ENCODE results near the gene LOX.

The LOX gene

GRCh38 chr5:122073018-122073417, 5.0 kb downstream of the LOX start:
- Histone ChIP-seq H2AFZ (ENCODE audit: low read depth) (no peak overlapping the region), H3K9ac (no peak overlapping the region), H3K79me2 (ENCODE audit: insufficient read depth, low read depth) (no peaks in the 10 kb centered on the region), H4K20me1 (ENCODE audit: insufficient read depth) (no peaks in the 10 kb centered on the region), H3K4me3 (IDR thresholded peaks at IDR 0.05; ENCODE audit: insufficient read depth, low read depth, low read length) (no peak overlapping the region), H3K36me3 (ENCODE audit: insufficient read depth) (no peaks in the 10 kb centered on the region), H3K4me1 (ENCODE audit: low read depth, poor library complexity, severe bottlenecking) (peaks cover 4% of the 10 kb centered on the region), H3K27ac (no peak overlapping the region), H3K4me2 (no peak overlapping the region), H3K27me3 (ENCODE audit: insufficient read depth, low read depth) (no peaks in the 10 kb centered on the region)
- TF ChIP-seq CTCF (conservative IDR thresholded peaks at IDR 0.05; ENCODE audit: low read depth, low read length): no peak

DNA sequence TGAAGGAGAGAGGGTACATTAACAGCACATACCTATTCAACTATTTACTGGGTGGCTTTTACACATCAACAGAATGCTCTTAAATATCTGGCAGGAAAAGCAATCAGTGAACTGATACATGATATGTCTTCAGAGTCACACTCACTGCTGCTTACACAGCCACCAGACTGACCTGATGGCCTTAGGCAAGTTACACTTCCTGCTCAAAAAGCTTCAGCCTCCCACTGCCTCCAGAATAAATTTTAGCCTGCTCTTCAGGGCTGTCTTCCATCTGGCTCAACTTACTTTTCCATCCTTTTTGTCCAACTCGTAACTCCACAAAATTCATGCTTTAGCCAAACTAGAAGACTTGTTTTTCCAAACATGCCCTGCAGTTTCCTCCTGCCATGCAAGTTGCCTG, 10.7 kb downstream of the LOX start:
- Histone ChIP-seq H3K27me3 (ENCODE audit: insufficient read depth, low read depth) (no peaks in the 10 kb centered on the region), H3K36me3 (ENCODE audit: insufficient read depth) (no peaks in the 10 kb centered on the region), H3K9ac (no peak overlapping the region), H3K79me2 (ENCODE audit: insufficient read depth, low read depth) (no peaks in the 10 kb centered on the region), H4K20me1 (ENCODE audit: insufficient read depth) (no peaks in the 10 kb centered on the region), H3K4me1 (ENCODE audit: low read depth, poor library complexity, severe bottlenecking) (no peaks in the 10 kb centered on the region), H2AFZ (ENCODE audit: low read depth) (no peak overlapping the region), H3K4me2 (no peak overlapping the region), H3K4me3 (IDR thresholded peaks at IDR 0.05; ENCODE audit: insufficient read depth, low read depth, low read length) (no peak overlapping the region), H3K27ac (no peak overlapping the region)
- no peak for TF ChIP-seq CTCF (conservative IDR thresholded peaks at IDR 0.05; ENCODE audit: low read depth, low read length)

DNA sequence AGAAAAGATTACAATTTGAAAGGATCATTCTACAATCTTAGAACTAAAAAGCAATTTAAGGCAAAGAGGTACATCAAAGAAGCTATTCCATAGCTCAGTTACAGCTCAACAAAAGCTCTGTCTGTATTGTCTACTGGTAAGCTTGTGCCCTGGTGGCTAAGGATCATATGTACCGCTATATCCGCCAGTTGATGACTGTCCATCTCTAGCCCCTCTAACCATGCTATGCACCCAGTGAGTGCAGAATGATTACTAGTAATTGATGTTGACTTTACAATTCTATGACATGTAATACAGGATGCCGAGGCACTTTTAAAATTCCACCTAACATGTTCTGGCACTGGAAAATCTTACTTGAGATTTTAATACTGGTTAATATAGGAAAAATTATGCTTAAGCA, 13.1 kb downstream of the LOX start:
- Histone ChIP-seq H3K4me1 (ENCODE audit: low read depth, poor library complexity, severe bottlenecking) (no peaks in the 10 kb centered on the region), H3K36me3 (ENCODE audit: insufficient read depth) (no peaks in the 10 kb centered on the region), H3K4me2 (no peak overlapping the region), H3K79me2 (ENCODE audit: insufficient read depth, low read depth) (no peaks in the 10 kb centered on the region), H3K9ac (no peak overlapping the region), H4K20me1 (ENCODE audit: insufficient read depth) (no peaks in the 10 kb centered on the region), H3K4me3 (IDR thresholded peaks at IDR 0.05; ENCODE audit: insufficient read depth, low read depth, low read length) (no peak overlapping the region), H3K27me3 (ENCODE audit: insufficient read depth, low read depth) (no peaks in the 10 kb centered on the region), H3K27ac (no peak overlapping the region), H2AFZ (ENCODE audit: low read depth) (no peak overlapping the region)
- no peak for TF ChIP-seq CTCF (conservative IDR thresholded peaks at IDR 0.05; ENCODE audit: low read depth, low read length)

- Histone ChIP-seq H4K20me1 (ENCODE audit: insufficient read depth) (no peaks in the 10 kb centered on the region), H3K4me1 (ENCODE audit: low read depth, poor library complexity, severe bottlenecking) (no peaks in the 10 kb centered on the region), H3K27me3 (ENCODE audit: insufficient read depth, low read depth) (no peaks in the 10 kb centered on the region), H3K36me3 (ENCODE audit: insufficient read depth) (no peaks in the 10 kb centered on the region), H3K79me2 (ENCODE audit: insufficient read depth, low read depth) (no peaks in the 10 kb centered on the region), H3K27ac (no peak overlapping the region), H3K4me2 (no peak overlapping the region), H3K9ac (no peak overlapping the region), H2AFZ (ENCODE audit: low read depth) (no peak overlapping the region), H3K4me3 (IDR thresholded peaks at IDR 0.05; ENCODE audit: insufficient read depth, low read depth, low read length) (no peak overlapping the region)
- no peak for TF ChIP-seq CTCF (conservative IDR thresholded peaks at IDR 0.05; ENCODE audit: low read depth, low read length)
Measured at GRCh38 chr5:122063836-122064235, 14.2 kb downstream of the LOX start.

GRCh38 chr5:122062205-122062604, 15.9 kb downstream of the LOX start:
- Histone ChIP-seq H2AFZ (ENCODE audit: low read depth) (no peak overlapping the region), H3K36me3 (ENCODE audit: insufficient read depth) (no peaks in the 10 kb centered on the region), H3K9ac (no peak overlapping the region), H3K79me2 (ENCODE audit: insufficient read depth, low read depth) (no peaks in the 10 kb centered on the region), H3K27me3 (ENCODE audit: insufficient read depth, low read depth) (no peaks in the 10 kb centered on the region), H3K4me1 (ENCODE audit: low read depth, poor library complexity, severe bottlenecking) (no peaks in the 10 kb centered on the region), H3K4me3 (IDR thresholded peaks at IDR 0.05; ENCODE audit: insufficient read depth, low read depth, low read length) (no peak overlapping the region), H3K27ac (no peak overlapping the region), H3K4me2 (no peak overlapping the region), H4K20me1 (ENCODE audit: insufficient read depth) (no peaks in the 10 kb centered on the region)
- TF ChIP-seq CTCF (conservative IDR thresholded peaks at IDR 0.05; ENCODE audit: low read depth, low read length): no peak
